Activated naive CD4-positive, alpha-beta T cell treated with anti-CD3 and anti-CD28 coated beads, Interleukin-2, amount 50 U/mL, for 72 hours (primary cell): ENCODE results near the gene KYNU. TPM values are rescaled to one million over a fixed set of nuclear protein-coding genes. Genes with fewer than 3 reads are reported as not detected.
"Not testable (repeated sequence)": the region's sequence is repeated elsewhere in the genome, so short reads cannot be mapped to it uniquely, and the experiment has no call there.

Source experiments
- ATAC-seq, 2 donors: fragments of 150-1000 bp; cut with Tn5 transposase; 2 replicates each; pipeline ENCODE4 v1.10.0; 2021; ENCODE audit warnings: mild to moderate bottlenecking in 2 of 2, moderate library complexity in 2 of 2
- DNase-seq, 2 donors: peaks; one replicate each; pipeline ENCODE4 v3.0.0; 2021 to 2022; ENCODE audit warnings: low spot score in 2 of 2
- H3K27ac Mint-ChIP-seq, 2 donors: one replicate each; pipeline ENCODE4 v1.8.0; 2022; ENCODE audit warnings: mild to moderate bottlenecking in 2 of 2, mixed read lengths in 2 of 2
- H3K36me3 Mint-ChIP-seq, 2 donors: one replicate each; pipeline ENCODE4 v1.8.0; 2022; ENCODE audit warnings: mixed read lengths in 2 of 2
- H3K9me3 Mint-ChIP-seq, 2 donors: one replicate each; pipeline ENCODE4 v1.8.0; 2022; ENCODE audit warnings: mixed read lengths in 2 of 2
- total RNA-seq, 2 donors: library from RNA; stranded (reverse); gene quantifications; one replicate each; pipeline ENCODE4 v1.2.3, GENCODE V29; 2022

KYNU gene
- total RNA-seq, result not detected

DNA sequence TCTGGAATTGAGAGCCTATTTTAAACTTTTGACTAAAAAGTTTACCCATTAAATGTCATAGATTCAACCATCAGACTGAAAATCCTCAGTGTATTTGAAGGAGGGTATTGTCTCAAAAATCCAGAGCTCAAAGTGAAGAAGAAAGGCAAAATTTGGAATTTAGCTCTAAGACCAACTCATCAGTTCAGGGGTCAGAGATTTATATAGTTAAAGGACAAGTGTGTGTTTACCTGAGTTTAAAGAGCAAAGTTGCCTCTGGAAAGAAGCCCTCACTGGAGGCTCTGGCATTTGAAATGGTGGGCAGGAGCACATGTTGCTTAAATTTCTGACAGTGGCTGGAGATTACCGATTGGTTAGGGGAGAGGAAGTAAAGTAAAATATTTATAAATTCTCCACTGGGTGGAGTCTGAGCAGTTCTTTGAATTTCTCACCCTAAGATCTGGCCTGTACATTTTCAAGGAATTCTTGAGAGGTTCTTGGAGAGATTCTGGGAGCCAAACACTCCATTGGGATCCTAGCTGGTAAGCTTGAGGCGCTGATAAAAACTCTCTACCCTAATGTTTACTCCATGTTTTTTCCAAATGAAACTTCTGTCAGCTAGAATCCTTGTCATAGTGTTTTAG, at the start of gene KYNU:
Gene KYNU, plus strand, starts transcription at position 449 of the 623 bp plus-strand sequence. CDS start 7,704 bp downstream, outside the sequence.
- Mint-ChIP-seq H3K27ac (no peak within 1 kb of the TSS), H3K36me3 (no peaks in the 10 kb centered on the region)
- no peak for ATAC-seq

DNA sequence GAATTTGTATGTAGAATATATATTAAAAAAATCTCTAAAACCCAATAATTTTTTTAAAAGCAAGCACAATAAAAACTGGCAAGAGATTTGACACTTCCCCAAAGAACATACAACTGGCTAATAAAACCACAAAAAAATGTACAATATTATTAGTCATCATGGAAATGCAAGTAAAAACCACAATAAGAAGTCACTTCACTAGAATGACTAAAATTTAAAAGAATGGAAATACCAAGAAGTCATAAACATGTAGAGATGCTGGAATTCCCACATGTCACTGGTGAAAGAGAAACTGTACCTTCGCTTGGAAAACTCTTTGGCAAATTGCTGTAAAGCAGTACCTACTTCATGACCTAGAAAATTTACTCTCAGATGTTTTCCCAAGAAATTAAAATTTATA, 43.4 kb upstream of the KYNU start:
- Mint-ChIP-seq H3K9me3 (no peaks in the 10 kb centered on the region), H3K27ac (no peak overlapping the region), H3K36me3 (no peaks in the 10 kb centered on the region)
- ATAC-seq, result no peak
- DNase-seq, result no peak

More for the DNA sequence above, at the start of gene KYNU:
- DNase-seq, result no peak
- no peaks in the 10 kb centered on the region for H3K9me3 Mint-ChIP-seq

DNA sequence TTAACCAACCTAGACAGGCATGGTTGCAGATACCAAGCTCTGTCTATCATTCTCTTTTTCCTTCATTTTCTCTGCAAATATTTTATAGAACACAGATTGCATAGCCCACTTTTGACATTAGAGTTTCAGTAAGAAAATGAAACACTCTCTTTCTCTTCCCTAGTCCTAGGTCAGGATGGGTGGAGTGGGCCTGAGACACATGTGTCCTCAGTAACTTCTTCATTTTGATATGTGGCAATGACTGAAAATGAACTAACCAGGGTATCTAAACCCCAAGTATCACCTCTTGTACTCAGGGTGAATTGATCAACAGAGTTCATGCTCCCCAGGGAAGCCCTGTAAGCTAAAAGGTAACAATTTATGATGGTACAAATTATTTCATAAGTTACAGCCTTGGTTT, 37.0 kb upstream of the KYNU start:
- H3K36me3 Mint-ChIP-seq, result no peaks in the 10 kb centered on the region
- no peaks in the 10 kb centered on the region for H3K9me3 Mint-ChIP-seq
- no peak overlapping the region for H3K27ac Mint-ChIP-seq
- DNase-seq (no peak), ATAC-seq (no peak)

DNA sequence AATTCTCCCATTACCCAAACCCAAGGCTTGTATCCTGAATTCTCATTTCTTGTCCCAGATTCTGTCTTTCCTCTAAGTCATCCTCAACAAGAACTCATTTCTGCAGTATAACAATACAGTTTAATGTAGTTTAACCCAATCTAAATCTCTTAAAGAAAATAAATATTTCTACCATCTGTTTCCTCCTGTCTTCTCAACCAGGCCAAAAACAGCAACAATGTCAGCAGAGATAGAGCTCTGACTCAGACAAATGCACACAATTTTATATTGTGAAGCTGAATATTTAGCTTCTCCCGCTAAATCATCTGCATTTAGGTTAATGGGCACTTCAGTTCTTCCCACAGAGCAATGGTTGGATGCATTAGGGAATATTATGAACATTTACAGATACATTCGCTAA, 35.7 kb upstream of the KYNU start:
- ATAC-seq (no peak), DNase-seq (no peak)
- Mint-ChIP-seq H3K9me3 (no peaks in the 10 kb centered on the region), H3K27ac (no peak overlapping the region), H3K36me3 (no peaks in the 10 kb centered on the region)

DNA sequence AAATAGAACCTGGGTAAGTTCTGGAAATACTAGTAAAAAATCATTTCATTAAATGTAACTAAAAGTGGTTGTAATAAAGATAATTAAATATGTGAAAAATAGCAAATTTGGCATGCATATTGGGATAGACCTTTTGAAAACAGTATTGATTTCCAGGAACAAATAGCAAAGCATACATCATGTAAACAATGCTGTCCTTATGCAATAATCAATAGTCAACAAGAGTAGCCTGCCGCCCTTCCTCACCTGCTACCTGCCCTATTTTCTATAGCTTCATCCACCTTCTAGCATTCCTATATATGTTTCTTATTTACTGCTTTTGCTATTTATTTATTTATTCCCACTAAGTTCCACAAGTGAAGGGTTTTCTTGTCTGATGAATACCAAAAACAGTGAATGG, 35.1 kb upstream of the KYNU start:
- DNase-seq (no peak), ATAC-seq (no peak)
- H3K27ac Mint-ChIP-seq, result no peak overlapping the region
- no peaks in the 10 kb centered on the region for H3K9me3 Mint-ChIP-seq
- no peaks in the 10 kb centered on the region for H3K36me3 Mint-ChIP-seq

DNA sequence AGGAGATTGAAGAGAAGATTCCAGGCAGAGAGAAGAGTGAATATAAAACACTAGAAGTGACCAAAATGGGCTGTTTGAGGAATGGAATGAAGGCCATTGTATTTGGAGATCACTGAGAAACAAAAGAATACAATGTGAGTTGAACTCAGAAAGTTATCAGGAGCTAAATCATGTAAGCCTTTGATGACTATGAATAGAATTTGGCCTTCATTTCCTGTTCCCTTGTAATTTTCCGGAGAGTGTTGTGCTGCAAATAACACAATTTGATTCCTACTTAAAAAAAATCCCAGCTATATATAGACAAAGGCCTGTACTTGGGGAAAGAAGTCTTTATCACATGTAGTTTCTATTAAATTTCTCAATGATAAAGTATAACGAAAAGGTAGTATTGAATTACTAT, 33.7 kb upstream of the KYNU start:
- ATAC-seq (no peak), DNase-seq (no peak)
- no peaks in the 10 kb centered on the region for H3K36me3 Mint-ChIP-seq
- no peaks in the 10 kb centered on the region for H3K9me3 Mint-ChIP-seq
- no peak overlapping the region for H3K27ac Mint-ChIP-seq

DNA sequence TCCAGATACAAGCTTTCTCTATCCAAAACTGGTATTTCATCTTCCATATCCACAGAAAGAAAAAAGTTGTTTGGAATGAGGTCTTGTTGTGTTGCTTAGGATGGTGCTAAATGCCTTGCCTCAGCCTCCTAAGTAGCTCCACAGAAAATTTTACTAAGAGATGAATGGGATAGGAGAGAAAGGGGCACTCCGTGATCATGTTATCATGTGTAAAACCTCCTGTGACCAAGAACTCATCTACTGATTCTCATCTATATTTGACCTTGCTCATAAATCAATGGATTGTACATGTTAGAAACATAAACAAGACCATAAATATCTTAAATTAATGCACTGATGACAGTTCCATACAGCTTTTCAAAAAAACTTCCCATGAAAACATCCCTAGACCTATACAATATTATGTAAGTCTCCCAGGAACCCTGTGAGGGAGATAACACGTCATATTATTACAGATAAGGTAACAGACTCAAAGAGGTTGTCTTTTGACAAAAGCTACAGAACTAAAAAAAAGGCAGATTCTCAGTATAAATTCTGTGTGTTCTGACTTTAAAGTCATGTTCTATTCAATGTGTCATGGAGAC, 29.3 kb upstream of the KYNU start:
- Mint-ChIP-seq H3K36me3 (no peaks in the 10 kb centered on the region), H3K9me3 (no peaks in the 10 kb centered on the region), H3K27ac (no peak overlapping the region)
- ATAC-seq (no peak), DNase-seq (no peak)

DNA sequence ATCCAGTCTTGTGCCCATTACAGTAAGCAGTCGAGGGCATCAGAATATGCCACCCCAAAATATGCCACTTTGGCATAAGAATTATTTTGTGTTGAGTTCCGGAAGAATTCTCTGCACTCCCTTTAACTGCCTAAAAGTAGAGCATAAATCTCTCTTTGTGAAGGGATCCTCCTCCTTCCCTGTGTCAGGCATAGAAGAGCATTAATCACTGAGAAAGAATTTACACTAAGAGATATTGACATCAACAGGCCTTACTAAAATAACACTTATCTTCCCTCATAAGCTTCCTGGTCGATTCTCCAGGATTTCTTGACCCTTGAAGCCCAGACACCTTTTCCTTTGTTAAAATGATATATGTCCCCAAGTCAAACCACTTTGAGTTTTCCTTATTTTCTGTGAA, 27.6 kb upstream of the KYNU start:
- no peaks in the 10 kb centered on the region for H3K36me3 Mint-ChIP-seq
- ATAC-seq (no peak), DNase-seq (no peak)
- H3K27ac Mint-ChIP-seq, result no peak overlapping the region
- H3K9me3 Mint-ChIP-seq, result no peaks in the 10 kb centered on the region

DNA sequence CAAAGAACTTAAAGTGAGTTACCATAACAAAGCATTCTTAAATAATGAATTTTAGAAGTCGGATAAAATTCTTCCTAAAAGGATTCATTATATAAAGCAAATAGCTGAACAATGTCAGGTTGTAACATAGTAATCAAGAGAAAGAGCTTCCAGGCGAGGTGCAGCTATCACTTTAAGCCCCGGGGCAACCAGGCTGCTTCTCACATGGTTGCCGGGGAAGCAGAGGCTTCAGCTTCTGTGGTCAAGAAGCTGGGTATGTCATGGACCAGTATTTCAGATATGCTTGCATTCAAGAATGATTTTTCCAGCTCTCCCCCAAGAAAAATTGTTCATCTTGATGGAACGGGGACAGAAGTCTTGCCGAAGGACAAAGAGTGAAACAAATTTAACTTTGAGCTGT, 23.6 kb upstream of the KYNU start:
- no peak for ATAC-seq
- Mint-ChIP-seq H3K36me3 (no peaks in the 10 kb centered on the region), H3K9me3 (no peaks in the 10 kb centered on the region), H3K27ac (no peak overlapping the region)
- no peak for DNase-seq

DNA sequence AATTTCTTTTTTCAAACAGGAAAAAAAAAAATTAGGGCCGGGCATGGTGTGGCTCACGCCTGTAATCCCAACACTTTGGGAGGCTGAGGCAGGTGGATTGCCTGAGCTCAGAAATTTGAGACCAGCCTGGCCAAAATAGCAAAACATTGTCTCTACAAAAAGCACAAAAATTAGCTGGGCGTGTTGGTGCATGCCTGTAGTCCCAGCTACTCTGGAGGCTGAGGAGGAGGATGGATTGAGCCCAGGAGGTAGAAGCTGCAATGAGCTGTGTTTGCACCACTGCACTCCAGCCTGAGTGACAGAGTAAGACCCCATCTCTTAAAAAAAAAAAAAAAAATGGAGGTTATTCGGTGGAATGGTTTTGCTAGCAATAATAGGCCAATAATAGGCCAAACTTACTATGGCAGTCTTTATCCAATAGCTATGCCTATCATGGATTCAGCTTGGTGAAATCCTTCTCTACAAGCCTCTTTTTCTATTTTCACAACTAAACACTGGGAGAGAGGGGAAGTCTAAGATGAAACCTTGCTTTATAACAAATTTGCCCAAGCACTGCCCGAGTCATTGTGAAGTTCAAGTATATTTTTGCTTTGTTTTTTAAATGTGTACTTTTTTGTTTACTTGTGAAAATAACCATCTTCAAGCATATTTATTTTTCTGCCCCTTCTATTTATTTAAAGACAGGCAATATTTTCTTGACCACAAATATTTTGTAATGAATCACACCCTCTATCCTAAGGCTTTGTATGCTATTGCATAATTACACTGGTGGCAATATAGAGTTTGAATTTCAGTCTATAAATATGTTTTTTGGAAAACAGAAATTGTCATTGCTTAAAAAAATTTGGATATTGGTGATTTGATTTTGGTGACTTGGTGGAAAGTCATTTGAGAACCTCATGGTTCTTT, 20.0 kb upstream of the KYNU start:
- DNase-seq (no peak), ATAC-seq (no peak)
- H3K36me3 Mint-ChIP-seq, result no peaks in the 10 kb centered on the region
- no peaks in the 10 kb centered on the region for H3K9me3 Mint-ChIP-seq
- H3K27ac Mint-ChIP-seq, result no peak overlapping the region

DNA sequence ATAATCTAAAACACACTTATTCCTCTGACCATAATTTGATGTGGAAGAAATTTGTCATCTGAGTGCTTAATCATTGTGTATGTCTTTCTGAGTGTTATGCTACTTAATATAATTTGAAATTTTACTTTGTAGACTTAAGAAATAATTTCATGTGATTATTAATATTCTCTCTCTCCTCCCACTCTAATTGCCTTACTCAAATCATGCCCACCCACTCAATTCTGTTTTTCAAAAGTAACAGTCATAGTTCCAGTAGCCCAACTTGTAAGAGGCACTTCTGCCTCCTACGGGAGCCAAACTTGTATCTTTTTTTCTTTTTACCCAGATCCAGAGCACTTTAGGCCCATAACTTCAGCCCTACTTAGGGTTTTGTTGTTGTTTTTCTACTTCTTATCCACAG, 18.5 kb upstream of the KYNU start:
- ATAC-seq, result no peak
- DNase-seq, result no peak
- no peak overlapping the region for H3K27ac Mint-ChIP-seq

DNA sequence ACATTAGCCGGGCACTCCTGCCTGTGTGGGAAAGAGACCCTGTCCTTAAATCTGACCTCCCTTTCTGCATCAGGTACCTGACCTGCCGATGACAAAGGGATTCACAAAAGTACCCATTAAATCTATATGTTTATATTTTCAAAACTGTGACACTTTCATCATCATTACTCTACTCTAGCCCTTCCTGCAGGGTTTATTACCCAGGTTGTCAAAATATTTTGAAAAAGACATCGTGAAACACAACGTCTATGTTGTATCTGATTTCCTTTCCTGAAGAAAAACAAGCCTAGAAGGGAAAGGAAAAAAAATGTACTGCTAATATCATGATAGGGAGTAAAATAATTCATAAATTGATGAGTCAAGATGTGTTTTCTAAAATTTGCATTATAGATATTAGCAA, 15.2 kb upstream of the KYNU start:
- no peaks in the 10 kb centered on the region for H3K36me3 Mint-ChIP-seq
- H3K27ac Mint-ChIP-seq, result no peak overlapping the region
- DNase-seq (no peak), ATAC-seq (no peak)
- no peaks in the 10 kb centered on the region for H3K9me3 Mint-ChIP-seq

More for the DNA sequence above, 18.5 kb upstream of the KYNU start:
- Mint-ChIP-seq H3K9me3 (no peaks in the 10 kb centered on the region), H3K36me3 (no peaks in the 10 kb centered on the region)

DNA sequence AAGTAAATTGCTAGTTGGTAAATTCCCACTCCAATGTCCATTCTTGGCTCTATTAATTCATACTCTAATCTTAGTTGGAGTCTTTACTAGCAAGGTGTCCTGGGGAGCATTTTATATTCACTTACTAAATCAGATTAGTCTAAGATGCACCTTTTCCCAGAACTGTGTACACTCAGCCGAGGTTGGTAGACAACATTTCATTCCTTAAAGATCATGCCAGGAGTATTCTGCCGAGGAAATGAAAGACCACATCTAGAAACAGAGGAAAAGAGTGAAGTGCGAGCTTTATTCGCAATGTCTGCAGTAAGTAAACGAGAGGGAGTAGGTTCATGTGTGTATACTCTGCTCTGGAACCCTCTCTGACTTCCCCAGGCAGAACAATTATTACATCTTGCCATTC, 14.6 kb upstream of the KYNU start:
- DNase-seq, result no peak
- Mint-ChIP-seq H3K36me3 (no peaks in the 10 kb centered on the region), H3K27ac (no peak overlapping the region), H3K9me3 (no peaks in the 10 kb centered on the region)
- ATAC-seq, result no peak

DNA sequence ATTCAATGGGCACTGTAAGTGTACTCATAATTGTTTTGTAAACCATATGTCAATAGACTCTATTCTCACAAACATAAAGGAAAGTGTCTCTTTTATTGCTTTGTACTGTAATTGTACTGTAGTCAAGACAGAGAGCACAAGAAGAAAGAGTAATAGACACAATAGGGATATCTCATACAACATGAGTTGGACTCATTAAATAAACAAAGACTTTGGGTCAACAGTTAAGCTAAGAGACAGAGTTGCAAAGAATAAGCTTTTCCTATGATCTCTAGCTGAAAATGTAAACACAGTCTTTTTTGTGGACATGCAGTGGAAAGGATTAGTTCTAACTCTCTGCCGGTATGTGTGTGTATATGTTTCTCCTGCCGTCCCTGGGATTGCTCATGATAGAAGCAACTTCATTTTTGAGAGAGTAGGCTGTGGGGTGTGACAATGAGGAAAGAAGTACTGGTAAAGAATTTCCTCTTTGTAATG, 13.9 kb upstream of the KYNU start:
- no peaks in the 10 kb centered on the region for H3K9me3 Mint-ChIP-seq
- H3K36me3 Mint-ChIP-seq, result no peaks in the 10 kb centered on the region
- H3K27ac Mint-ChIP-seq, result no peak overlapping the region
- DNase-seq, result no peak
- no peak for ATAC-seq

DNA sequence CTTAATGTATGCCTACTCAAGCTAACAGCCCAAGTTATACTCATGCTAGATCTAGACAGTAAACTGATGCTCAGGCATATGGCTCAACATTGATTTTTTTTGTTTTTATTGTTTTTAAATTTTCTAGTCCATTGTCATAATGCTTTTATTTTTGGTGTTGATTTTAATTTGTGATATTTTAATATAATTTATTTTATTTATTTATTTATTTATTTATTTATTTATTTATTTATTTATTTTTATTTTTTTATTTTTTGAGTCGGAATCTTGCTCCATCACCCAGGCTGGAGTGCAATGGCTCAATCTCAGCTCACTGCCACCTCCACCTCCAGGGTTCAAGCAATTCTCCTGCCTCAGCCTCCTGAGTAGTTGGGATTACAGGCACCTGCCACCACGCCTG, 12.9 kb upstream of the KYNU start:
- H3K36me3 Mint-ChIP-seq, H3K9me3 Mint-ChIP-seq, DNase-seq, H3K27ac Mint-ChIP-seq, ATAC-seq: not testable (repeated sequence)

DNA sequence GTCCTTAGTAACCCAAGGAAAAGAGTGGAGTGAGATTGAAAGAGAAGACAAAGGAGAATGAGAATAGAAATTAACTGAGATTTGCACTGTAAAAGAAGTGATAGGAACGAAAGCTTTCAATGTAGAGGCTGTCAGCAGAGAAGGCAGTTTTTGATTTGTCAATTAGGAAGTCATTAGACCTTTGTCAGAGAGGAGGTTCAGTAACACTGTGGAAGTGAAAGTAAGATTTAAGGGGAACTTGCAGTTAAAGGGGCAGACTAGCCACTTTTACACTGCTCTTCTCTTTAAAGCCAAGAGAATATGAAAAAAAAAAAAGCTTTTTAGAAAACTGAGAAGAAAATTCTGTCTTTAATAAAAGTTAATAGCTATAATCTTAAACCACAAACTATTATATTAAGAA, 11.5 kb upstream of the KYNU start:
- no peak for ATAC-seq
- no peak for DNase-seq
- no peaks in the 10 kb centered on the region for H3K36me3 Mint-ChIP-seq

DNA sequence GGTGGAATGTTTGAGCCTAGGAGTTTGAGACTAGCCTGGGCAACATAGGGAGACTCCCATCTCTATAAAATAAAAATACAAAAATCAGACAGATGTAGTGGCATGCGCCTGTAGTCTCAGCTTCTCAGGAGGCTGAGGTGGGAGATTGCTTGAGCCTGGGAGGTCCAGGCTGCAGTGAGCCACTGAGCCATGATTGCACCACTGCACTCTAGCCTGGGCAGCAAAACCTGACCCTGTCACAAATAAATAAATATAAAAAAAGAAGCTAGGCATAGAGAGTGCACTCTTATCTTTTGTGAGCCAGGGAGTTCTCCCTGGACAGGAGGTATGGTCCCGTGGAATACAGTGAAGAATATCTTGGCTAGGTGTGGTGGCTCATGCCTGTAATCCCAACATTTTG, 11.0 kb upstream of the KYNU start:
- Mint-ChIP-seq H3K9me3 (no peaks in the 10 kb centered on the region), H3K36me3 (no peaks in the 10 kb centered on the region)
- ATAC-seq, result no peak

More for the DNA sequence above, 11.5 kb upstream of the KYNU start:
- no peaks in the 10 kb centered on the region for H3K9me3 Mint-ChIP-seq
- no peak overlapping the region for H3K27ac Mint-ChIP-seq

More for the DNA sequence above, 11.0 kb upstream of the KYNU start:
- H3K27ac Mint-ChIP-seq, result no peak overlapping the region
- no peak for DNase-seq
